Measurements from ENCODE around the gene PRICKLE4.
"Not testable (repeated sequence)": the region's sequence is repeated elsewhere in the genome, so short reads cannot be mapped to it uniquely, and the experiment has no call there.

The PRICKLE4 gene

DNA sequence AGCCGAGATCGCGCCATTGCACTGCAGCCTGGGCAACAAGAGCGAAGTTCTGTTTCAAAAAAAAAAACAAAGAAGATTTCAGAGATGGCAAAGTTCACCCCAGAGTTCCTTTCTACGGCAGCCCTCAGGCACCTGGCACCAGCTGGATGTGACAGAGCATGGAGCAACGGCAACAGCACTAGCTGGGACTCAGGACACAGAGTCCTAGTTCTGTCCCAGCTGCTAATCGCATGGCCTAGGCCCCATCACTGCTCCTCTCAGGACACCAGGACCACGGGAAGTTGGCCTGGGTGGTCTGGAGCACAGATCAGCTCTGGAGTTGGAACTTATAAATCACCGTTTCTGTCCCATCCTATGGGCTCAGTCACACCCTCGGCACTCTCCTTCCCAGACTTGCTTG, 34.5 kb upstream of the PRICKLE4 start:
- DNase-seq: no peak

DNA sequence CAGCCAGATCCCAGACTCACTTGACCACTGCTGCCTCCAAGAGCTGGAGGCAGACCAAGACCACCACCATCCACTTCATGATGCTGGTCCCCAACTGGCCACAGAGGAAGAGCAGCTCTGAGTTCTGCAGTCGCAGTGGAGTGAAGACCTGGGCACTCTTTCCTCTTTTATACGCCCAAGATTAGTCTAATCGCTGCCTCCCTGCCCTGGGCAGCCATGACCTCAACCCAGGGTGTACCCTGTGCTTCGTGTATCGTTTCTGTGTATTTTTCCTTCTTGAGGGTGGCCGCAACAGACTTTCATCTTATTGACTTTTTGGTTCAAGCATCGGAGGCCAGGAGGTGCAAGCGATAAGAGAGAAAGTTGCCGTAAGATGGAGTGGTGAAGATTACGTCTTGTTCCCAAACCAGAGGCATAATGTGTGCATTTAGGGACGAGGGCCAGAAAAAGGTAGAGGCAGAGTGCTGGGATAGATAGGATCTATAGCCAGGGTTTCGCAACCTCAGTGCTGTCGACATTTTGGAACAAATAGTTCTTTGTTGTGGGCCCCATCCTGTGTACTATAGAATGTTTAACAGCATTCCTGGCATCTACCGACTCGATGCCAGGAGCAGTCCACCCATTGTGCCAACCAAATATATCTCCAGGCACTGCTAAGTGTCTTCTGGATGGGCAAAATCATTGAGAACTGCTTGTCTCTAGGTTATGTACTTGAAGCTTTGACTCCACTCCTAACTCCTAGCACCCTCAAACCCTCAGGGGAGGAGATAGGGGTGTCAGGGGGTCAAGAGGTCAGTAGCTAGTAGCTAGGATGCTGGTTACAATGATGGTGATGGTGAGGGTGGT, 33.1 kb upstream of the PRICKLE4 start, which contains the start of gene PGC:
TSS of gene PGC (minus strand) at position 142 of the 846 bp plus-strand sequence. CDS start at position 79, 63 bp downstream.
- DNase-seq: no peak

GRCh38 chr6:41748102-41748477, 32.5 kb upstream of the PRICKLE4 start:
- no peak for DNase-seq

DNA sequence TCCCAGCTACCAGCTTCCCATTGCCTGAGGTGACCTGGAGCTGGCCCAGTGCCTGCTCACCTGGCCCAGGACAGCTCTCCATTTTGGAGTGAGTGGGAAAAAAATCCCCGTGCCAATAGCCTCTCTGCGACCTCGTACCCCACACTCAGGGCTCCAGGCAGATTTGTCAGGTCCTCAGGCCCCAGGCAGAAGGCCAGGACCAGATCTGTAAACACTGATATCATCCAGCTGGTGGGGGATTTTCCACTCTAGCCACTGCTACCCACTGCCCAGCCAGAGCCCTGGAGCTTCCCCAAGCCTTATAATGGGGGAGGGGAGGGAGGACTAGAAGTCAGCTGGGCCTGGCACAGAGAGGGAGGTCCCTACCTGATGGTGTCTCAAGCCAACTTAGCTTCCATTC, 32.0 kb upstream of the PRICKLE4 start:
- no peak for DNase-seq

DNA sequence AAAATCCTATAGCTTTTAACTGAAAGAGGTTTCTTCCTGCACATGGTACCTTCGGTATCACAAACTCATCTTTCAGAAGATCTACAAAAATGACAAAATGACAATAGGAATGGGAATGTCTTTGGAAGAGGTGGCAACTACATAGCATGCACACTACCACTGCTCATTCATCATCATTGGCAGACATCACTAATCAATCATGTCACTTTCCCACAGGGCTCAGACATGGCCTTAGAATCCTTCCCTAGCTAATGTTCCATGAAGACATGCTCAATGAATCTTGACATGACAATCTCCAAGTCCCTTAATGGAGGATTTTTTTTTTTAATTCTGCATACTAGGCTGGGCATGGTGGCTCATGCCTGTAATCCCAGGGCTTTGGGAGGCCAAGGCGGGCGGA, 30.2 kb upstream of the PRICKLE4 start:
- no peak for DNase-seq

- no peak for DNase-seq
These were observed 24.7 kb upstream of the PRICKLE4 start for GRCh38 chr6:41755895-41756294.

DNA sequence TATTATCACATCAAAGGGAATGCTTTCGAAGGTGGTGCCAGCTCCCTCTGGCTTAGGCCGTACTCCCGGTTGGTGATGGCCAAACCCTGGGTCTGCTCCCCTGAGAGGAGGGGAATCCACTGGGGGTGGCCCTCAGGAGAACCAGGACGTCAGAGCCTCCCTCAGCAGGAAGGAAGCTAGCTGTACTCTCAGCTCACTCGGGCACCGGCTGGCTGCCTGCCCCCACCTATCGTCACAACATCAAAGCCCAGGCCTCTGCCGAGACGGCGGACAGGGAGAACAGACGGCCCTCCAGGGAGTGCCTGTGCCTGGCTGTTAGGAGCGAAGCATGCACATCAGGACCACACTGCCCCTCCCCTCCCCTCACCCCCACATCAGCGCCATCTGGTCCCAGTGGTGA, 24.2 kb upstream of the PRICKLE4 start:
- no peak for DNase-seq

GRCh38 chr6:41757271-41757670, 23.3 kb upstream of the PRICKLE4 start:
- DNase-seq: no peak

- no peak for DNase-seq
These were observed 22.5 kb upstream of the PRICKLE4 start for GRCh38 chr6:41757931-41758640.

GRCh38 chr6:41758641-41759035, 21.9 kb upstream of the PRICKLE4 start:
- no peak for DNase-seq

DNA sequence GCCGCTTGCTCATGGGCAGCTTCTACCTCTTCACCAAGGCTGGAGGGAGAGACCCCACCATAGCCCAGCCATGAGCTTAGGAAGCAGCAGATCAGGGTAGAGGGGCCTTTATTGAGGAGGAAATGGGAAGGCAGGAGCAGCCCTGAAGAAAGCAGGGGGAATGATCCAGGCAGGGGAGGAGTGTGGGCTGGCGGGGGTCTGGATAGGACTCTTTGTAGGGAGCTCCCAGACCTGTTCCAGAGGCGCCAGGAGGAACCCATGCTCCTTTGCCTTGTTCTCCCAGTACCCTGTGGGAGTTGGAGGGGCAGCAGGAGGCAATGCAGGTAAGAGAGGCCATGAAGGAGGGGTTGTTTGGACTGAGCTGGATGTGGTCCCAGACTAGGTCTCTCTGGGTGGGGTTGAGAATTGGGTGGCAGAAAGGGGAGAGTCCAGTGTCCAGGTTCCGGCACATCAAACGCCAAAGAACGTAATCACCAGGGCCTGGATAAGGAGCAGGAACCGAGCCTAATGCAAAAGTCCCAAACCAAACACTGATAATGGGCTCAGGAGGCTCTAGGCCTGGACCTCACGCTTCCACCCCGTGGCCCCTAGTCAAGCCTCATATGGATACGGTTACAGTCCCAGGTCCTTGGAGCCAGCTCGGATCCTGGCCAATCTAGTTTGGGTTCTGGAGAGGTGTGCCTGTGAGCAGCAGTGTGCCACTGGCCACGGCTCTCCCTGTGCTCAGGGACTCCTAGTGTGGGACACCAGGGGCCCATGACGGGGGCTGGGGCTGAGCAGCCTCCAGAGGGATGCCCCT, 21.3 kb upstream of the PRICKLE4 start:
- DNase-seq: no peak

GRCh38 chr6:41759905-41760579, 20.5 kb upstream of the PRICKLE4 start:
- no peak for DNase-seq

DNA sequence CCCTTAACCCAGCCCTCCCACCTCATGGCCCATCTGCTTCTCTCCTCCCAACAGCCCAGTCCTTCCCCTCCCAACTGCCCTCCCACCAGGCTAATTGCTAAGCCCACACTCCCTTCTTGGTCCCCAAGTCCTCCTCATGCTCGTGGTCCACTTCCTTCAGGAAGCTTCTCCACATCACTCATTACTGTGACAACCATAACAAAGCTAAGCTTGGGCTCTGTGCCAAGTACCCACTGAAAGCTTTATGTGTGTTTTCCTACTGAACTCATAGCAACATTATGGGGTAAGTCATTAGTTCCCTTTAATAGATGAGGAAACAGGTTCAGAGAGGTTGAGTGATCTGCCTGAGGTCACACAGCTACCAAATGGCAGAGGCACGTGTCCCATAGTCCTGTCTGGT, 17.1 kb upstream of the PRICKLE4 start:
- DNase-seq: no peak

- DNase-seq: not testable (repeated sequence)
These were observed 14.4 kb upstream of the PRICKLE4 start for GRCh38 chr6:41766043-41766664.

DNA sequence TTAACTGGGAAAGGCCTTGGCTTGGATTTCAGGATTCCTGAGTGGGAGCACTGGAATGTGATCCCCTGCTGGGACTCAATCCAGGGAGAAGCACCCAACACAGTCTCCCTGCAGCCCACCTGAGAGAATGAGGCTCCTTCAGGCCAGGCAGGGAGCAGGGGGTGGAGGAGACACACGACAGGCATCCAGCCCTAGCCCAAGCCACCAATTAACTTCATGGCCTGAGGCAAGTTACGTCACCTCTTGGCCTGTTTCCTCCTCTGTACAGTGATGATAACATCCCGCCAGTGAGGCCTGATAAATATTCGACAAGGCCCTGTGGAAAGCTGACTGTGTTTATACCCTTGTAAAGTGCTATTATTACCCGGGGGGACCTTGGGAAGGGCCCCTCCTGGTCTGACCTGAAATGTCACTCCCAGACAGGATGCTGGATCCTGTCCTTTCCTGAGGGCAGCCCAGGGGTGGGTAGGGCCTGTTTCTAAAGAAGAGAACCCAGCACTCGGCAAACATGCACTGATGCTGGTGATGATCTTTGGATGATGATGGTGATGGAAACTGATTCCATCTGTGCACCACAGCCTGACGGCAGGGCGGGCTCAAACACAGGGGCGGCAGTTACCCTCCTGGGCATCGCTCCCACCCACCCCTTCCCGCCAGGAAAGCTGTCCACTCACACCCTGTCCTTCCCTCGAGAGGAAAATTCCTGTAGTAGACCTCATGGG, 13.3 kb upstream of the PRICKLE4 start:
- DNase-seq: no peak

GRCh38 chr6:41768545-41769308, 11.9 kb upstream of the PRICKLE4 start:
- DNase-seq: no peak

- DNase-seq: no peak
These were observed 11.2 kb upstream of the PRICKLE4 start for GRCh38 chr6:41769376-41769775.

- no peak for DNase-seq
These were observed 10.1 kb upstream of the PRICKLE4 start for GRCh38 chr6:41770381-41771057.

GRCh38 chr6:41771058-41771983, 9.3 kb upstream of the PRICKLE4 start:
- DNase-seq: no peak
